Right atrium auricular region (tissue), 2 donors: ENCODE measurements around the gene FERMT1. TPM values are rescaled to one million over a fixed set of nuclear protein-coding genes. Genes with fewer than 3 reads are reported as not detected.

Experiments used
- DNase-seq: peaks from one replicate; pipeline ENCODE4 v3.0.0-alpha.2; 2019; ENCODE audit warnings: low spot score
- H3K27ac ChIP-seq, 2 donors: fragments of 200-600 bp; sonication (generic); 1 replicate in 1 of 2; 2 replicates in 1 of 2; pipeline ENCODE4 v1.5.1; 2016 to 2019
- H3K27me3 ChIP-seq, 2 donors: fragments of 200-600 bp; sonication (generic); one replicate each; pipeline versions ENCODE4 v1.5.1 to v1.6.0; 2017 to 2019
- H3K36me3 ChIP-seq: fragments of 200-600 bp; sonication (generic); one replicate; pipeline ENCODE4 v1.5.1; 2016
- H3K4me1 ChIP-seq, 2 donors: fragments of 200-600 bp; sonication (generic); one replicate each; pipeline versions ENCODE4 v1.5.1 to v1.6.0; 2017 to 2019
- H3K4me3 ChIP-seq, 2 donors: fragments of 200-600 bp; sonication (generic); 1 replicate in 1 of 2; 2 replicates in 1 of 2; pipeline ENCODE4 v1.5.1; 2017 to 2019; ENCODE audit warnings: mild to moderate bottlenecking in 1 of 2, moderate library complexity in 1 of 2
- H3K9me3 ChIP-seq, 2 donors: fragments of 200-600 bp; sonication (generic); one replicate each; pipeline ENCODE4 v1.5.1; 2019
- CTCF ChIP-seq, 2 donors: fragments of 200-600 bp; sonication (generic); IDR thresholded peaks; one replicate each; pipeline ENCODE4 v1.5.1; 2019; ENCODE audit warnings: antibody characterized with exemption in 2 of 2
- total RNA-seq, 2 donors: library from RNA; depleted of rRNA; stranded (reverse); fragments of >200 nt; gene quantifications; one replicate each; pipeline ENCODE4 v1.1.0, GENCODE V29; 2016

FERMT1 gene
- total RNA-seq, result 1 to 10 TPM in 1 of 2 donors, under 1 TPM in 1; 0.67 to 1.5 TPM

GRCh38 chr20:6122873-6123648 is at the start of gene FERMT1:
Gene FERMT1, minus strand, starts transcription at chr20:6123030. Its CDS starts 3,476 bp downstream, at chr20:6119554.
- Histone ChIP-seq H3K36me3 (no peaks in the 10 kb centered on the region), H3K4me1 (peaks cover 0 to 19% of the 10 kb centered on the region in 2 donors), H3K9me3 (no peaks in the 10 kb centered on the region), H3K27ac (peak within 1 kb of the TSS in 1 of 2 donors; percentile 46), H3K27me3 (no peaks in the 10 kb centered on the region), H3K4me3 (peak within 1 kb of the TSS; percentile 45 to 58)
- TF ChIP-seq CTCF (IDR thresholded peaks at IDR 0.05), result peak in 1 of 2 donors; percentile 14
- DNase-seq, result no peak

GRCh38 chr20:6169251-6169650 is 46.4 kb upstream of the FERMT1 start:
- no peaks in the 10 kb centered on the region for H3K27me3 ChIP-seq
- DNase-seq, result no peak
- no peak for TF ChIP-seq CTCF (IDR thresholded peaks at IDR 0.05)
- no peaks in the 10 kb centered on the region for H3K36me3 ChIP-seq
- no peaks in the 10 kb centered on the region for H3K4me1 ChIP-seq
- no peak overlapping the region for H3K4me3 ChIP-seq
- peaks cover 0 to 12% of the 10 kb centered on the region in 2 donors for H3K9me3 ChIP-seq
- H3K27ac ChIP-seq, result no peak overlapping the region

DNA sequence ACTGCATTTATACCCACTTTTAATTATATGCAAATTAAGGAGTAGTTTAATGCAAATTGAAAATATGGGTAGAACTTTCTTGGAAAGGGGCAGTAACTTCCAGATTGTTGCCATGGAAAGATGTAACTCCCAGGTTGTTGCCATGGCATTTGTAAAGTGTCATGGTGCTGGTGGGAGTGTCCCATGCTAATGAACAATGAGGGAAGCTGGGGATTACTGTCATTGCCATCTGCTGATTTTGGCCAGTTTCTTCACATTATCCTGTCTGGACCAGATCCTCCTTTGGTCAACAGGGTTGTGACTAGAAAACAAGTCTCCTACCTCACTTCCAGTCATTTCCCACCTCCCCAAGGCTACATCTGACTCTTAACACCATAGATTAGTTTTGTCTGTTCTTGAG is 45.4 kb upstream of the FERMT1 start:
- DNase-seq, result no peak
- Histone ChIP-seq H3K4me3 (no peak overlapping the region), H3K27me3 (no peaks in the 10 kb centered on the region), H3K36me3 (no peaks in the 10 kb centered on the region), H3K9me3 (peaks cover 0 to 12% of the 10 kb centered on the region in 2 donors), H3K4me1 (no peaks in the 10 kb centered on the region), H3K27ac (no peak overlapping the region)
- TF ChIP-seq CTCF (IDR thresholded peaks at IDR 0.05), result no peak

- no peak for DNase-seq
- H3K27ac ChIP-seq, result no peak overlapping the region
- H3K4me1 ChIP-seq, result peaks cover 0 to 12% of the 10 kb centered on the region in 2 donors
- H3K9me3 ChIP-seq, result no peaks in the 10 kb centered on the region
- TF ChIP-seq CTCF (IDR thresholded peaks at IDR 0.05), result no peak
- no peaks in the 10 kb centered on the region for H3K36me3 ChIP-seq
- H3K4me3 ChIP-seq, result no peak overlapping the region
- H3K27me3 ChIP-seq, result no peaks in the 10 kb centered on the region
Observed at GRCh38 chr20:6165346-6165745, 42.5 kb upstream of the FERMT1 start.

DNA sequence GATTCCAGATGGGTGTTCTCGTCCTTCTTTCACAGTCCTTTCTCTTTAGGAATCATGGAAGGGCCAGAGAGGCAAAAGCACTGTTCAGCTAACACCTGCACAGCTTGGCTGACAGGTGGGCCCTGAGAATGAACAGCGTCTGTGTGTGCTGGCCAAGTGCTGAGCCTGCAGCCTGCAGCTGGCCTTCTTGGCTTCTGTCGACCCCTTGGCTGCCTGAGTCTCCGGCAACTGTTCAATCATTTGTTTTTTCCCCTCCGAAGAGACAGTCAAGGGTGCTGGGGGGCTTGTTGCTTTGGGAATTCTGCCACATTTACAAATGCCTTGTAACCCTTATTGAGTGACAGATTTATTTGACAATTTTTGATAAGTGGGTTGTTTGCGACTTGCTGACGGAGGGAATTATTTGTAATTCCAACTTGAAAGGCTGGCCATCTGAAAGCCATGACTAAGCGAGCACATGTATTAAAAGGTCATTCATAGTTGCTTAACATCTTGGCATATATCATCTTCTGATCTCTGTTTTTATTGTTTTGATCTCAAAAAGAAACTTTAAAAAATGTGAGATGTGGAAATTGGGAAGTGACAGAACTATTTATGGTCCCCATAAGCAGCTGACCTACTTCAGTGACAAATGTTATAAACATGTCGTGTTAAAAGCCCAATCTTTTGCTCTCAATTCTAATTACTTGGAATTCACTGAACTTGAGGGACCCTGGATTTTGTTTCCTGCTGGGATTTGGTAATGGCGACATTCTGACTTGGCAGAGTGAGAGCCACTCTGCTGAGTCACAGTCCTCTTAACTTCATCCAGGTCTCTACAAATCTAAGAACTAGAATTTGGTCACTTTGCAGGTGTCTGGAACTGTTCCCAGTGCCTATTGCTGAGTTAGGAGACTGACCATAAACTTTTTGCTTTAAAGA is 41.9 kb upstream of the FERMT1 start:
- Histone ChIP-seq H3K9me3 (no peaks in the 10 kb centered on the region), H3K4me3 (no peak overlapping the region), H3K36me3 (no peaks in the 10 kb centered on the region), H3K27ac (peak overlapping the region in 1 of 2 donors; percentile 40), H3K27me3 (no peaks in the 10 kb centered on the region), H3K4me1 (peaks cover 0 to 12% of the 10 kb centered on the region in 2 donors)
- TF ChIP-seq CTCF (IDR thresholded peaks at IDR 0.05), result no peak
- no peak for DNase-seq
